Measurements from ENCODE around the gene ADGRG7. TPM values are rescaled to one million over a fixed set of nuclear protein-coding genes. Genes with fewer than 3 reads are reported as not detected.

The ADGRG7 gene
- total and polyA plus RNA-seq, 10 donors: not detected

DNA sequence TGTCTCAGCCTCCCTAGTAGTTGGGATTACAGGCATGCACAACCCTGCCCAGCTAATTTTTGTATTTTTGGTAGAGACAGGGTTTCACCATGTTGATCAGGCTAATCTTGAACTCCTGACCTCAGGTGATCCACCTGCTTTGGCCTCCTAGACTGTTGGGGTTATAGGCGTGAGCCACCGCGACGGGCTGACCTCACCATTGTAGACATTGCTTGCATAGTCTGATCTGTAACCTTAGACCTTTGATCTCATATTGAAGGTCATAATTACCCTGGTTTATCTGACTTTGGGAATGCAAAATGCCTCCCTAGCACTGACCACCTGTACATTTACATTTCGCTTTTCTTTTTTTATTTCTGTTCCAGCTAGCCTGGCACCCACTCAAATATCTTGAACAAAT, 31.2 kb downstream of the ADGRG7 start:
- WGBS, 5 donors: 94 to 97% (median 96%) methylated on average over 5 of the region's 5 CpGs

DNA sequence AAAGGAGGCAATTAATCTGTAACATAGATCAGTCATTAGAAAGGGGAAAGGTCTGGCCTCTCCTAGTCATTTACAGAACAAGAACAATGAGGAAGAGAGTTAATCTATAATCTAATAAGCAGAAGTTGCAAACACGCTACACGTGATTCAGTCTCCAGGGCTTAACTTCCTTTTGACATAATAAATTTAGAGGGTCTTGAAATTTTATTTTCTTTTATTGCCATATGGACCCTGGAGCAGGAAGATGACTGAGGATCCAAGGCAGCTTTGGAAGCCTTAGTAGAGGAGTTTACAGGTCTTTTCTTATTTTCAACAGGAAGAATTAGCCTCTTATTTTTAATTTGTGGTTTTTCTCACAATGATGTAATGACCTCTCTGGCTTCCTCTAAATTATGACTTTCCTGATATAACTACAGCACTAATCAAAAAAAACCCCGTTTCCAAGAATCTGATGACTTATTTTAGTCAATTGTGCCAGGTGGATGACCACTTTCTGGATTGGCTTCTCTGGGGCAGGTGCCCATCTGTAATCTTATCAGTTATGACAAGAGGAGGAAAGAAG, 32.2 kb downstream of the ADGRG7 start:
- no peaks in the 10 kb centered on the region for H3K36me3 ChIP-seq
- no peak overlapping the region for H3K27ac ChIP-seq
- TF ChIP-seq POLR2A (IDR thresholded peaks at IDR 0.05) (no peak), POLR2AphosphoS5 (IDR thresholded peaks at IDR 0.05) (no peak)
- TF ChIP-seq, protein P1, sequence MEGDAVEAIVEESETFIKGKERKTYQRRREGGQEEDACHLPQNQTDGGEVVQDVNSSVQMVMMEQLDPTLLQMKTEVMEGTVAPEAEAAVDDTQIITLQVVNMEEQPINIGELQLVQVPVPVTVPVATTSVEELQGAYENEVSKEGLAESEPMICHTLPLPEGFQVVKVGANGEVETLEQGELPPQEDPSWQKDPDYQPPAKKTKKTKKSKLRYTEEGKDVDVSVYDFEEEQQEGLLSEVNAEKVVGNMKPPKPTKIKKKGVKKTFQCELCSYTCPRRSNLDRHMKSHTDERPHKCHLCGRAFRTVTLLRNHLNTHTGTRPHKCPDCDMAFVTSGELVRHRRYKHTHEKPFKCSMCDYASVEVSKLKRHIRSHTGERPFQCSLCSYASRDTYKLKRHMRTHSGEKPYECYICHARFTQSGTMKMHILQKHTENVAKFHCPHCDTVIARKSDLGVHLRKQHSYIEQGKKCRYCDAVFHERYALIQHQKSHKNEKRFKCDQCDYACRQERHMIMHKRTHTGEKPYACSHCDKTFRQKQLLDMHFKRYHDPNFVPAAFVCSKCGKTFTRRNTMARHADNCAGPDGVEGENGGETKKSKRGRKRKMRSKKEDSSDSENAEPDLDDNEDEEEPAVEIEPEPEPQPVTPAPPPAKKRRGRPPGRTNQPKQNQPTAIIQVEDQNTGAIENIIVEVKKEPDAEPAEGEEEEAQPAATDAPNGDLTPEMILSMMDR (IDR thresholded peaks at IDR 0.05 in 8 of 11, conservative IDR thresholded peaks at IDR 0.05 in 3 of 11): no peak
- H3K4me1 ChIP-seq: peaks cover 0 to 8% (median 0%) of the 10 kb centered on the region in 6 donors
- 21 to 34% (median 25%) methylated on average over 3 of the region's 3 CpGs for WGBS, 5 donors
- intact Hi-C loops (cut with DNase I; ENCODE audit: low total_unique reads): no loop called here
- no peak overlapping the region for H3K4me3 ChIP-seq
- H3K27me3 ChIP-seq (replicated peaks in 1 of 7): no peaks in the 10 kb centered on the region
- H3K9me3 ChIP-seq: no peaks in the 10 kb centered on the region
- DNase-seq: no peak

More for the DNA sequence above, 31.2 kb downstream of the ADGRG7 start:
- H3K27ac ChIP-seq: no peak overlapping the region
- no peaks in the 10 kb centered on the region for H3K36me3 ChIP-seq
- no peak overlapping the region for H3K4me3 ChIP-seq
- no peaks in the 10 kb centered on the region for H3K9me3 ChIP-seq
- DNase-seq: no peak
- H3K27me3 ChIP-seq (replicated peaks in 1 of 7): no peaks in the 10 kb centered on the region
- intact Hi-C loops (cut with DNase I; ENCODE audit: low total_unique reads): no loop called here
- no peak for TF ChIP-seq POLR2AphosphoS5 (IDR thresholded peaks at IDR 0.05)
- TF ChIP-seq, protein P1 (IDR thresholded peaks at IDR 0.05 in 8 of 11, conservative IDR thresholded peaks at IDR 0.05 in 3 of 11): no peak
- no peak for TF ChIP-seq POLR2A (IDR thresholded peaks at IDR 0.05)
- peaks cover 0 to 8% (median 0%) of the 10 kb centered on the region in 6 donors for H3K4me1 ChIP-seq

DNA sequence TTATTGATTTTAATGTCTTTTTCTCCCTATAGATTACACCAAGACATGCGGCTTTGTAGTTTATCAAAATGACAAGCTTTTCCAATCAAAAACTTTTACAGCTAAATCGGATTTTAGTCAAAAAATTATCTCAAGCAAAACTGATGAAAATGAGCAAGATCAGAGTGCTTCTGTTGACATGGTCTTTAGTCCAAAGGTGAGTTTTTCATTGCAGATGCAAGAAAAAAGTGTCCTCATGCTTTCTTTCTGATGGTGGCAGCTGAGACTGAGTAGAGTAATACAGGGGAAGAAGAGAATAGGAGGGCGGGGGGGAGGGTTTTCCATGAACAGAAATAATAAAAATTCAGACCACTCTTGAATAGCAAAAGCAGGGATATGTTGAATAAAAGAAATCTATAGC, 36.5 kb downstream of the ADGRG7 start:
- no peak overlapping the region for H3K4me3 ChIP-seq
- no peak for DNase-seq
- no peaks in the 10 kb centered on the region for H3K36me3 ChIP-seq
- 85 to 97% (median 88%) methylated on average over 3 of the region's 3 CpGs for WGBS, 5 donors
- no peaks in the 10 kb centered on the region for H3K9me3 ChIP-seq
- intact Hi-C loops (cut with DNase I; ENCODE audit: low total_unique reads): no loop called here
- H3K4me1 ChIP-seq: peaks cover 0 to 14% (median 0%) of the 10 kb centered on the region in 6 donors
- TF ChIP-seq POLR2AphosphoS5 (IDR thresholded peaks at IDR 0.05) (no peak), POLR2A (IDR thresholded peaks at IDR 0.05) (no peak)
- TF ChIP-seq, protein P1 (IDR thresholded peaks at IDR 0.05 in 8 of 11, conservative IDR thresholded peaks at IDR 0.05 in 3 of 11): no peak
- no peak overlapping the region for H3K27ac ChIP-seq
- no peaks in the 10 kb centered on the region for H3K27me3 ChIP-seq (replicated peaks in 1 of 7)

DNA sequence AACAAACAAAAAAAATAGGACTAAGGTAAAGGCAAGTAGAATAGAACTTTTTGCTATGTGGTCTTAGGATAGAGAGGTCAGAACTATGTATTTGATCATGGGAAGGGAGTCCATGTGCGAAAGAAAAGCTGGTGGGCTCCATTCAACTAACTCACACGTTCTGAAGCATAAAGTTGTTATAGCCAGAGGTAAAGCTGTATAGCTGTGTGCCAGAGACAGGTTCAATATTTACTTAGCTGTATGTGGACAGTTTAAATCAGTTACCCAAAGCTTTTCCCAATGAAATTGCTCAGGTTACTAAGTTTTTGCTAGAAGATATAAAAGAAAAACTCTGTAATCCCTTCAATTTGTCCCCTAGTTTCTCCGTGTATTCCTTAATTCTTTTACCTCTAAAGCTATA, 37.8 kb downstream of the ADGRG7 start:
- H3K27me3 ChIP-seq (replicated peaks in 1 of 7): no peaks in the 10 kb centered on the region
- 77 to 88% (median 87%) methylated on average over 3 of the region's 3 CpGs for WGBS, 5 donors
- no peak overlapping the region for H3K27ac ChIP-seq
- intact Hi-C loops (cut with DNase I; ENCODE audit: low total_unique reads): no loop called here
- TF ChIP-seq POLR2A (IDR thresholded peaks at IDR 0.05): no peak
- TF ChIP-seq POLR2AphosphoS5 (IDR thresholded peaks at IDR 0.05): no peak
- TF ChIP-seq, protein P1 (IDR thresholded peaks at IDR 0.05 in 8 of 11, conservative IDR thresholded peaks at IDR 0.05 in 3 of 11): no peak
- DNase-seq: no peak
- H3K9me3 ChIP-seq: no peaks in the 10 kb centered on the region
- peaks cover 0 to 14% (median 0%) of the 10 kb centered on the region in 6 donors for H3K4me1 ChIP-seq
- no peak overlapping the region for H3K4me3 ChIP-seq
- H3K36me3 ChIP-seq: no peaks in the 10 kb centered on the region

Data from spleen (tissue), 11 donors.